ENCODE data around the gene L2HGDH. TPM values are rescaled to one million over a fixed set of nuclear protein-coding genes. Genes with fewer than 3 reads are reported as not detected.
"Not testable (repeated sequence)": the region's sequence is repeated elsewhere in the genome, so short reads cannot be mapped to it uniquely, and the experiment has no call there.

L2HGDH gene
- total RNA-seq, 1 donor from 2014 or later, result 7.7 TPM

DNA sequence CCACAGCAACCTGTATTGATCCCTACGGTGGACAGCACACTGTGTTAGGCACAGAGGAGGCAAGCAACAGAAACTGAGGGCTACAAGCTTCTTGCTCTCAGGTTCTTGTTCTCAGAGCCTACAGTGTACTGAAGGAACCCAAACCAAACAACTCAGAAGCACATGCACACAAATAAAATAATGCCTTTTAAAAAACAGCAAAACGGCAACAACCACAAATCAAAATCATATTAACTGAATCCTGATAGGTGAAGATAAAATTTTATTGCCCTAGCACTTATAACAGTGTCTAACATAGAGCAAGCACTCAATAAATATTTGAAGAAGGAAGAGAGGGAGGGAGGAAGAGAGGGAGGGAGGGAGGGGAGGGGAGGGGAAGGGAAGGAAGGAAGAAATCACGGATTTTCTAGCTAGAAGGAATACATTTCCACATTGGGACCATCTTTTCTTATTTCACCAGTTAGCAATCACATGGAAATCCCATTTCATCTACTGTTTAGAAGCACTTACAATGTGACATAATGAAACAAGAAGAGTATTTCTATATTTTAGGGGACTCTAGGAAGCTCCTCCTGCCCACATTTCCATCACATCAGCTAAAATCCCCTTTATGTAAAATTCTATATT is 27.3 kb upstream of the L2HGDH start:
- DNase-seq (ENCODE audit: low spot score), result no peak

DNA sequence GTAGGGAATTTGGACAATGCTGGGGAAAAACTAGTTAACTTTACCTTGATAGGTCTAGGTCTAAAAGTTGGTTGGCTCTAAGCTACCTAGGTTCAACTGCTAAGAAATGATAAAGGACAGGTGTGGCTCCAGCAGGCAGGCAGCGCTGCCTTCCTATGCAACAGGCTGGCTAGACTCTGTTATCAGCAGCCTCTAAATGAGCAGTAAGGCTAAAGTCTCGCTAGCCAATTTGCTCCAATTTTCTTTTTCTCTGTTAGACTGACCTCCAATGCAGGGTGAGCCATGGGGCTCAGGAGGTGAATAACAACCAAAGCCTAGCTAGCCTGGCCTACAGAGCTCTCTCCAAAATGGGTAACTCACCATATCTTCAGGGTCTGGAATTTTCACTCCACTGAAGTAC is 26.6 kb upstream of the L2HGDH start:
- no peak for DNase-seq (ENCODE audit: low spot score)

DNA sequence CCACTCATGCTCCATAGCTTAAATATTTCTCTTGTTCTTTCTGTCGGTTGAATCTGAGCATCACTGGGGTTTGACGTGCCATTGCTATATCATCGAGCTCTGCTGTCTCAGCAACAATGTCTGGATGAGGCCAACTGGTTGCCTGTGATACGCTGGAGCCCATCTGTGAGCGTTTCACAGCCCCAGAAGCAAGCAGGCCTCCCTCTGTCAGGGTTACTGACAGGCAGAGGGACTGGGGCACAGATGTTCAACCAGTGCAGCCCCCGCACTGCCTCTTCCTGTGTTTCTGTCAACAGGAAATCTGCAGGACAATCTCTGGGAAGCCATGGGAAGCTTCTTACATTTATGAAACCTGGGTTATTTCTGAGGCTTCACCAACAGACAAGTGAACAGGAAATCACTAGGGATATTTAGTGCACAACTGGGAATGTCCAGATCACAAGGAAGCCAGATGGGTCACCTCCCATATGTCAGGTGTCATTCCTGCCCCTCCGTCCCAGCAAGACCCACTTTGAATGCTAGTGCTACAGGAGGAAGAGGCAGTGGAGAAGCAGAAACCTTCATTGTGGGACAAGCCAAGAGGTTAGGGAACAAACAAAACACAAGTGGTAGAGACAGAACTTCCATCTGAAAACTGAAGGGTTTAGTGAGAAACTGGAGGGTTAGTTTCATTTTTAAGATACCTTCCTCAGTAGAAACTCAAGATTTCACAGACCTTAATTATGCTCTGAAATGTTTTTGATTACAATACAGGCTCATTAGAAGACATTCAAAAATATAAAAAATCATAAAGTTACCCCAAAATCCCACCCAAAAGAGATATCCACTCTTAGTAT is 24.2 kb upstream of the L2HGDH start:
- no peak for DNase-seq (ENCODE audit: low spot score)

DNA sequence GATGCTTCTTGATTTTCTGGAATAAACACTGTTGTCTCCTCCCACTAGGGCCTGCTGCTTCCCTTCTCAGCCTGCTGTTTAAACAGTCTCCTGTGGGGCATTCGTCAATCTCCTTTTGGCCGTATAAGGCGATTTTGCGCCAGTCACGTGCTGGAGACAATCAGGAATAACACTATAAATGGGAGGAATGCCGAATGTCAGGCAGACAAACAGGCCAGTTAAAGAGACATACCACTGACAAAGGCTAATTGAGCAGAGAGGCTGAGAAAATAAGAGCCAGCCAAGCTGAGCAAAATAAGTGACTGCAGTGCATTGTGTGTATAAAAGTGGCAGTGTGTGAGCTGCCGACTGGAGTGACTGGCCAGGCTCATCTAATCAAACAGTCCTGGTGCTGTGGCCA is 23.4 kb upstream of the L2HGDH start:
- peak; percentile 60 for DNase-seq (ENCODE audit: low spot score)

DNA sequence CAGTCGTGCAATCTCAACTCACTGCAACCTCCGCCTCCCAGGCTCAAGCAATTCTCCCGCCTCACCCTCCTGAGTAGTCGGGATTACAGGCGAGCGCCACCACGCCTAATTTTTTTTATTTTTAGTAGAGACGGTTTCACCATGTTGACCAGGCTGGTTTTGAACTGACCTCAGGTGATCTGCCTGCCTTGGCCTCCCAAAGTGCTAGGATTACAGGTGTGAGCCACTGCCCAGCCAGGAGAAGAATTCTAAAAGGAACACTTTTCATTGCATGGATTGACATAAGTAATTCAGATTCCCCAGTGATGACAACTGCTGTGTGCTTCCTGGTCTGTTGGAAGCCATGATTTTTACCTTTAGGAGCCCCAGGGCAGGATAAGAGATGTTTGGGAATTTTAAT is 22.2 kb upstream of the L2HGDH start:
- DNase-seq (ENCODE audit: low spot score), result no peak

DNA sequence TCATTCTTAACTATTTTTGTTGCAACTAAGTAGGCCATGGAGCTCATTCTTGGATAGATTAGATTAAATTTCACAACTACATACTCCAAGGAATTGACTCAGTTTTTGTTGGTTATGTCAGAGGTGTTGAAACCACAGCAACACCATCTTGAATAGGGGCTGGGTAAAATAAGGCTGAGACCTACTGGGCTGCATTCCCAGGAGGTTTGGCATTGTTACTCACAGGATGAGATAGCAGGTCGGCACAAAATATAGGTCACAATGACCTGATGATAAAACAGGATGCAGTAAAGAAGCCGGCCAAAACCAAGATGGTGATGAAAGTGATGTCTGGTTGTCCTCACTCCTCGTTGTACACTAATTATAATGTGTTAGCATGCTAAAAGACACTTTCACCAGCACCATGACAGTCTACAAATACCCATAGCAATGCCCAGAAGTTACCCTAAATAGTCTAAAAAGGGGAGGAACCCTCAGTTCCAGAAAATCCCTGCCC is 21.0 kb upstream of the L2HGDH start:
- DNase-seq (ENCODE audit: low spot score), result no peak

DNA sequence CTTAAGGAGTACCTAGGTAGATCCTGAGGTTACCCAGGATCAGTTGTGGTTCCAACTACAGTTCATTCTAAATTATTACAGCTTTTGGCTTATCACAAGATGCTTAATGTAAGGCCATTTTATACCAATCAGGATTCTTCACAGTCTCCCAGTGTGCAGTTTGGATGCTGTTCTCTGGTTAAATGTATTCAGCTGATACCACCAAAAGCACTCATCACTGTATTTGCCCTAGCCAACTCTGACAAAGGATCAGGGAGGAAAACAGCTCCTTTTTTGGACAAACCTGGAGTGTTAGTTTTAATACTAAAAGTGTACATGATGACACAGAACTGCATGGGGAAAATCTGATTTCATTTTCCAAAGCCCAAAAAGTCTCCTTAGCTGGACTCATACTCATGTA is 19.6 kb upstream of the L2HGDH start:
- no peak for DNase-seq (ENCODE audit: low spot score)

DNA sequence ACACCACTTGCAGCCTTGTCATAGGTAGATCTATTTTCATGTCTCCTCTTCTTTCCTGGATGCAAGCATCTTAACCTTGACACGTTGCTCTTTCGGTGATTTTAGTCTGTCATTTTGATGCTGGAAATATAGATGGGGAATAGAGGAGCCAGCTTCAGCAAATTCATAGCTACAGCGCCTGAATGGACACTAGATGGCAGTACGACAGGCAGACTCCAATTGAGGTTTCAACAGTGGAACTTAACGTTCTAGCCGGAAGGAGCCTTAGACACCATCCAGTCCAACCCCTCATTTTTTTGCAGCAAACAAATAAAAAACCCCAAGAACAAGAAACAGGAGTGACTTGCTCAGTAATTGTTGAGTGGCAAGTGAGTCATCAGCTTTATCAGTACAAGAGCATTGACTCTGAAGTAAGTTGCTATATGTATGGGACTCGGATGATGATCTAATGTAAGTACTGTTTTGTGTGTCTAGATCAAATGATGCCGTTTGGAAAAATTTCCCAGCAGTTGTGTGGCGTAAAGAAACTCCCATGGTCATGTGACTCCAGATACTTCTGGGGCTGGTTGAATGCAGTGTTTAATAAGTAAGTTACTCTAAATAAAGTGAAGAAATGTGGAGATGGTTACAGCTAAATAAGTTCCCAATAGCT is 9.1 kb upstream of the L2HGDH start:
- peak; percentile 74 for DNase-seq (ENCODE audit: low spot score)

DNA sequence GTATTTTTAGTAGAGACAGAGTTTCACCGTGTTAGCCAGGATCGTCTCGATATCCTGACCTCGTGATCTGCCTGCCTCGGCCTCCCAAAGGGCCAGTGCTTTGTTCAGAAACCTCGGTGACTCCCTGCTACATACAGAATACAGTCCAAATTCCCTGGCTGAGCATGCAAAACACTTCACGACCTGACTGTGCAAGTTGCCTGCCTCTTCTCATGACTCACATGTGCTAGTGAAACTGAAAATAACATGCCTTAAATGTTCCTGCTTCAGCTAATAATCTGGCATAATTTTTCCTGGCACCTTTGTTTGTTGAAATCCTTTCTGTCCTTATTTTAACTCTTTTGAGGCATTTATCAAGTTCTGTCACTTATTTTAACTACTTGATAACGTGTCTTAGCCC is 8.3 kb upstream of the L2HGDH start:
- DNase-seq (ENCODE audit: low spot score), result no peak

DNA sequence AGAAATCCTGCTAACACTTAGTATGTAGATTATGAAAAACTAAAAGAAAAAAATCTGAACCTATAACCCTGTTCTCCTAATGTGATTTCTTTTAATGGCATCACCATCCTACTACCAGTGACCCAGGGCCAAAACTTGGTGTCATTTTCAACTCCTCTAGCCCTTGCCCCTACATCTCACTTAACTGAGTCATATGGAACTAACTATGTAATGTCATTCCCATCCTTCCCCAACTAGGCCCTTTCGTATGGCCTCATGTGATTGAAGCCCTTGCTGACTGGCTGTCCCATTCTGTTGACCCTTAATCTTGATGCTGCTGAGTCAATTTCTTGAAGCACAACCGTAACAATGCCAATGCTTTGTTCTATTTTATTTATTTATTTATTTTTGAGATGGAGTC is 7.7 kb upstream of the L2HGDH start:
- DNase-seq (ENCODE audit: low spot score), result no peak

DNA sequence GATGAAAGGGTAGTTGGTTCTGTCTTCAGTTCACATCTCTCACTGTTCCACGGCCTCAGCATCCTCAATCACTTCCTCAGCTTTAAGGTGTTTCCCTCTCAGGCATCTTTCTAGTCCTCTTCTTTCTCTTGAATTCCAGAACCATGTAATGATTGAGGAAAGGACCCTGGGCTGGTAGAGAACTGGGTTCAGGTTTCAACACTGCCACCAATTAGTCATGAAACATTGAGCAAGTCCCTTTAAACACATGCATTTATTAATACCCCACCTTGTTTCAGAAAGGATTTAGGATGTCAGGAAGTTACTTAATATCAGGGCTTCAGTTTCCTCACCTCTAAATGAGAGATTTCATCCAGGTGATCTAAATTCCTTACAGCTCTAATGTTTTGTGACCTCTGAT is 7.3 kb upstream of the L2HGDH start:
- no peak for DNase-seq (ENCODE audit: low spot score)

DNA sequence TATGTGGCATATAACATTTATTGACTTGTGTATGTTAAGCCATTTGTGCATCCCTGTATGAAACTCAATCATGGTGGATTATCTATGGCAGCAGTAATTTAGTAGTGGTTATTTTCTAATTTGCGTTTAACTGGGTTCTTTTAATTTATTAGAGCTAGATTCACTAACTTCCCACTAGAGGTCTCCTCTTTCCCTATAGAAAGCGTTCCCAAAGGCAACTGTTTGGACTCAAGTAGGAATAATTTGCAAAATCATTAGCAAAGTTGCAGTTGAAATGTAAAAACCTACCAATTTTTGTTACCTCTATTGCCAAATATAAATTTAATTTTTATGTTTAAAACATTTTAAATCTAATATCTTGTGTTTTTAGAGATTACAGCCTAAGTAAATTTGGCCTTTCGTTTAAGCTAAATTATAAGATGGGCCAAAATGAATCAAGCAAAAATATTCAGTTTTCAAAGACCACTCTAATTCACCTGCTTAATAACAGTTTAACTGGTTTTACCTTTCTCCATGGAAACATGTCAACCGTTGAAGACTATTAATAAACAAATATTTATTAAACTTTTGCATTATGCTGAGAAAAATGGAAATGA is 6.1 kb upstream of the L2HGDH start:
- DNase-seq (ENCODE audit: low spot score), result no peak

DNA sequence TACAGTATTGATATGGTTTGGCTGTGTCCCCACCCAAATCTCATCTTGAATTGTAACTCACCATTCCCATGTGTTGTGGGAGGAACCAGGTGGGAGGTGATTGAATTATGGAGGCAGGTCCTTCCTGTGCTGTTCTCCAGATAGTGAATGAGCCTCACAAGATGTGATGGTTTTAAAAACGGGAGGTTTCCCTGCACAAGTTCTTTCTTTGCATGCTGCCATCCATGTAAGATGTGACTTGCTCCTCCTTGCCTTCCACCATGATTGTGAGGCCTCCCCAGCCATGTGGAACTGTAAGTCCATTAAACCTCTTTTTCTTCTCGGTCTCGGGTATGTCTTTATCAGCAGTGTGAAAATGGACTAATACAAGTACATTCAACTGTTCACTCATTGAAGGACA is 2.1 kb upstream of the L2HGDH start:
- not testable (repeated sequence) for DNase-seq (ENCODE audit: low spot score)

DNA sequence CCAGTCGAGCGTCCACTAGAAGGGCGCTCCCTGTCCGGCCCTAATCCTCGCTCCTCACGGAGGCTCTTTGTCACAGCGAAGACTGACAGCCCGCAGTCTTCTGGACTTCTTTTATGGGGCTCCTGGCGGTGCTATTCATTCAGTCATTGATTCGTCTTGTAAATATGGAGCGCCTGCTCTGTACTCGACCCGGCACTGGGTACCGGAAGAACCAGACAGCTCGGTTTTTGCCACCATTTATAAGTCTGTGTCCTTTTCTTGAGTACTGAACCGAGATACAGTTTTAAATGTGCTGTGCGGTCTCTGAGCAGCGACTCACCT is 665 bp upstream of the L2HGDH start:
- no peak for DNase-seq (ENCODE audit: low spot score)

DNA sequence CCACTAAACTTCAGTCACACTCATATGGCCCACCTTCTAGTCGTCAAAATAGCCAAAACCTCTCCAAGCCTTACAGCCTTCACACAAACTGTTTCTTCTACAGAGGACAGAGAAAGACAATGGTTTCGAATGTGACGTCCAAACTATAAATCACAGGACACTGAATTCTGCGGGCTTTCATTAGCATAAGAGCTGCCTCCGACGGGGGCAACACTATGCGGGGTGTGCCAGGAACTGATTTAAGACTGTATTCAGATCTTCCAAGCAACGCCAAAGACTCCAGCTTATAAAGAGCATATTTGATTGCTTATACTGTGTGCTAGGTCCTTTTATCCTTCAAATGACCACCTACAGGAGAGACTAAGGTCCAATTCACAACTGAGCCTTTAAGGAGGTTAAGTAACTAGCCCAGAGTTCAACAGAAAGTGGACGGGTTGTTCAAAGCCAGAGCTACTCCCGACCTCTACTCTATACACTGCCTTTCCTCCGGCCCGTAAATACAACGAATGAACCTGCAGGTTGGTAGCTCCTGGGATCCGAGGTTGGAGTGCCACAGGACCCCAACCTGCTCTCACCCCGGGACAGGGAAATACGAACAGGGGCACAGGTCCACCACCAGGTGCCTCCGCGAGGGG is 575 bp downstream of the L2HGDH start:
- DNase-seq (ENCODE audit: low spot score), result no peak

DNA sequence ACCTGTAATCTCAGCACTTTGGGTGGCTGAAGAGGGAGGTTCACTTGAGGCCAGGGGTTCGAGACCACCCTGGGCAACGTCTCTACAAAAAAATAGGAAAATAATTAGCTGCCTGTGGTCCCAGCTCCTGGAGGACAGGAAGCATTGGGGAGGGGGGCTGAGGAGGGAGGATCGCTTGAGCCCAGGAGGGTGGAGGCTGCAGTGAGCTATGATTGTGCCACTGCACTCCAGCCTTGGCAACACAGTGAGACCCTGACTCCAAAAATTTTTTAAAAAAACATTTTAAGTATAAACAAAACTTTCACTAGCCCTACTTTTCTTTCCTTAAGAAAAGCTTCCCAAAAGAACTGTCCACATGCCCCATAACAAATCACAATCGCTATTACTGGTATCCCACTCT is 1.6 kb downstream of the L2HGDH start:
- DNase-seq (ENCODE audit: low spot score), result no peak

DNA sequence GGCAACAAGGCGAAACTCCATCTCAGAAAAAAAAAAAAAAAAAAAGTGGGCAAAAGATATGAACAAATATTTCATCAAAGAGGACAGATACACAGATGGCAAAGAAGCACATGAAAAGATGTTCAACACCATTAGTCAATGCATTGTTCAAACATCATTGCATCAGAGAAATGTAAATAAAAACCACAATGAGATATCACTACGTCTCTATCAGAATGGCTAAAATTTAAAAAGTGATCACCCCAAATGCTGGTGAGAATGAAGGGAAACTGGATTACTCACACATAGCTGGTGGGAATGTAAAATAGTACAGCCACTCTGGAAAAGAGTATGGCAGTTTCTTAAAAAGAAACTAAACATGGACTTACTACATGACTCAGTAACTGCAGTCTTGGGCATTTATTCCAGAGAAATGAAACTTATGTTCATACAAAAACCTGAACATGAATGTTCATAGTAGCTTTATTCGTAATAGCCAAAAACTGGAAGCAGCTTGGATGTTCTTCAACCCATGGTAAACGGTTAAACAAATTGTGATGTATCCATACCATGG is 3.6 kb downstream of the L2HGDH start:
- no peak for DNase-seq (ENCODE audit: low spot score)

DNA sequence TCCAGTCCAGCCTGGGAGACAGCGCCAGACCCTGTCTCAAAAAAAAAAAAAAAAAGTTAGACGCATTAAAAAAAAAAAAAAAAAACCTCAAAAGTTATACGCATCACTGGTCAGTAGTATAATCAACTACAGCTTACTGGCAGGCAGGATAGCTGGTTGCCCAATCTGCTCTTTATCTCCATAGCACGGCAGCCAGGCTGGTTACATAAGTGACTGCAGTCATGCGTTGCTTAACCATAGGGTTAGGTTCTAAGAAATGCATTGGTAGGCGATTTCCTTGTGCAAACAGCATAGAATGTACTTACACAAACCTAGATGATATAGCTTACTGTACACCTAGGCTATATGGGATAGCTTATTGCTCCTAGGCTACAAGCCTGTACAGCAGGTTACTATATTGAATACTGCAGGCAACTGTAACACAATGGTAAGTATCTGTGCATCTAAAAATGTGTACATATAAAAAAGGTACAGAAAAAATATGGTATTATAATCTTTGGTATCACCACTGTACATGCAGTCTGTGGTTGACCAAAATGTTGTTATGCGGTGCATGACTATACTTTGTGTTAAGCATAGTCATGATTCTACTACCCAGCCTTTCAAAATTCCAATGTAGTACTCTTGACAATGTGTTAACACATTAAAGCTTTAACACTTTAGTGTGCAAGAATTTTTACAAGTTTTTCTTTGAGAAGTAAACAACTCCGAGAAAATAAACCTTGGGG is 8.1 kb downstream of the L2HGDH start:
- no peak for DNase-seq (ENCODE audit: low spot score)

DNA sequence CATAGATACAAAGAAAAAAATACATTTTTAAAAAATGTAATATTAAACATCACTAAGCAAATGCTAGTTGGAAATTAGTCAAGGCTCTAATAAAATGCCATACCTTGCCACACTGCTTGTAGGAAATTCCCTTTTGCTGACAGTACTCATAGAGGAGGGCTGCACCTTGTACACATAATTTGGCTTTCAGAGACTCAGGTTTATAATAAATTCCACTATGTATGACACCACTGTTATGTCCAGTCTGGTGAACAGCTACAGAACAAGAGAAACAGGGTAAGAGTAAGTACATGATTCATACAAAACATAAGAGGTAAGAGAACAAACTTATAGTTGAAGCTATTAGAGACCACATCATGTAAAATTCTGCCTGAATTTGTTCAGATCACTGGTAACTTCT is 10.1 kb downstream of the L2HGDH start:
- DNase-seq (ENCODE audit: low spot score), result no peak

DNA sequence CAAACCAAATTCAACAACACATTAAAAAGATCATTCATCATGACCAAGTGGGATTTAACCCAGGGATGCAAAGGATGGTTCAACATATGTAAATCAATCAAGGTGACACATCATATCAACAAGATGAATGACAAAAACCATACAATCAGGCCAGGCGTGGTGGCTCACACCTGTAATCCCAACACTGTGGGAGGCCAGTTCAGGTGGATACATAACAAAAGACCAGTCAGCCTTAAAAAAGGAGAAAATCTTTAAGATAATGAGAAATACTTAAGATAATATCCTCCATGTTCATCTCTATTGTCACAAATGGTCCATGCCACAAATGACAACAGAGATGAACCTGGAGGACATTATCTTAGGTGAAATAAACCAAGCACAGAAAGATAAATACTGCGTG is 12.4 kb downstream of the L2HGDH start:
- DNase-seq (ENCODE audit: low spot score), result no peak

DNA sequence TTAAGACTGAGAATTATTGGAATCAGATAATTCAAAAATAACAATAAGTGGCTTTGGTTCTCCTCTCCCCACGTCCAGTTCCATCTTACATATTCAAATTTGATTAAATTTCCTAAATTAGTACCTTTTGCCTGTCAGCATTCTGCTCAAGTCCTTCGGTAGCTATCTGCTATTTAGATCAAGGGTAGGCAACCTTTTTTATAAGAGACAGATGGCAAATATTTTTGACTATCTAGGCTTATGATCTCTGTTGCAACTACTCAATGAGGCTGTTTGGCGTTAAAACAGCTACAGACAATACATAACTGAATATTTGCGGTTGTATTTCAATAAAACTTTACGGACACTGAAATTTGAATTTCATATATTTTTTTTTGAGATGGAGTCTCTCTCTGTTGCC is 21.7 kb downstream of the L2HGDH start:
- DNase-seq (ENCODE audit: low spot score), result no peak

Data from mucosa of gallbladder (tissue), 1 donor.